Thoracic aorta (tissue), 2 donors: Measurements from ENCODE around the gene FPR2. TPM values are rescaled to one million over a fixed set of nuclear protein-coding genes. Genes with fewer than 3 reads are reported as not detected.

Experiments used
- ATAC-seq: fragments of 150-250 bp; one replicate; pipeline ENCODE4 v1.8.0; 2017; ENCODE audit warnings: low read depth; ENCODE audit not compliant: insufficient number of reproducible peaks, low FRiP score
- DNase-seq: peaks from one replicate; pipeline ENCODE4 v3.0.0-alpha.2; 2020; ENCODE audit warnings: low spot score
- H3K27ac ChIP-seq, 2 donors: fragments of 200-600 bp; sonication (generic); 1 replicate in 1 of 2; 2 replicates in 1 of 2; pipeline ENCODE4 v1.5.1; 2016; ENCODE audit warnings: mild to moderate bottlenecking in 2 of 2, moderate library complexity in 2 of 2
- H3K27me3 ChIP-seq: fragments of 200-600 bp; sonication (generic); replicated peaks from 2 replicates; pipeline ENCODE4 v1.6.0; 2016; ENCODE audit warnings: mild to moderate bottlenecking; ENCODE audit not compliant: insufficient read depth
- H3K36me3 ChIP-seq: fragments of 200-600 bp; sonication (generic); one replicate; pipeline ENCODE4 v1.5.1; 2016
- H3K4me1 ChIP-seq, 2 donors: fragments of 200-600 bp; sonication (generic); 1 replicate in 1 of 2; 2 replicates in 1 of 2; pipeline versions ENCODE4 v1.5.1 to v1.6.0; 2016; ENCODE audit warnings: low read depth in 2 of 2, mild to moderate bottlenecking in 1 of 2; ENCODE audit not compliant: control insufficient read depth in 1 of 2
- H3K4me3 ChIP-seq: fragments of 200-600 bp; sonication (generic); 2 replicates; pipeline ENCODE4 v1.5.1; 2016; ENCODE audit warnings: mild to moderate bottlenecking
- H3K9me3 ChIP-seq: fragments of 200-600 bp; sonication (generic); 2 replicates; pipeline ENCODE4 v1.5.1; 2016
- total RNA-seq, 2 donors: library from RNA; depleted of rRNA; stranded (reverse); fragments of >200 nt; gene quantifications; one replicate each; pipeline versions ENCODE4 v1.1.0 to v1.2.3, GENCODE V29; 2016
- TF ChIP-seq, protein P1 (sequence below): fragments of 200-600 bp; sonication (generic); IDR thresholded peaks from one replicate; pipeline ENCODE4 v1.5.1; 2019; ENCODE audit warnings: antibody characterized with exemption

FPR2 gene
- total RNA-seq, 2 donors from 2014 or later: 2.2 to 5.9 TPM

DNA sequence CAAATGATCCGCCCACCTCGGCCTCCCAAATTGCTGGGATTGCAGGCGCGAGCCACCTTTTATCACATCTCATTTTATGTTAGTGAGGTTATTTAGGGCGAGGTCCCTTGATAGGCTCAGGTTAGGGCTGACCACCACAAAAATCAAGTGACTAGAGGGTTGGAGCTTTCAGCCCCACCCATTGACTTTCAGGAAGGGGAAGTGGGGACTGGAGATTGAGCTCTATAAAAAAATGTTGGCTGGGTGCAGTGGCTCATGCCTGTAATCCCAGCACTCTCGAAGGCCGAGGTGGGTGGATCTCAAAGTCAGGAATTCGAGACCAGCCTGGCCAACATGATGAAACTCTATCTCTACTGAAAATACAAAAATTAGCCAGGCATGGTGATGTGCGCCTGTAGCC is 54.1 kb downstream of the FPR2 start:
- ATAC-seq: no peak
- DNase-seq: no peak

DNA sequence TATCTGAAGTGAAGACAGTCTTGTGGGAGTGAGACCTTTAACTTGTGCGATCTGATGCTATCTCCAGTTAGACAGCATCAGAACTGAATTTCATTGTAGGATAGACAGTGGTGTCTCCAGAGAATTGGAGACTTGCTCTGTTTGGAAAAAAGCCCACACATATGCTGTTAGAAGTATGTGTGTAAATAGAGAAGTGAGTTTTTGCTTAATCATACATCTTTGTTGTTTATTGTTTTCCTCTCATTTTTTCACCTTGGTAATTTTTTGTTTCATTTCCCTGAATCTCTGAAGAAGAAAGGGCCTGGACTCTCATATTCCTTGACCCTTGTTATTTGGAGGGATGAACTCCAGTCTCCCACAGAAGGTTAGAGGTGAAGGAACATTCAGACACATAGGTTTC is 55.7 kb downstream of the FPR2 start:
- DNase-seq (no peak), ATAC-seq (no peak)
- no peaks in the 10 kb centered on the region for H3K9me3 ChIP-seq
- no peak overlapping the region for H3K27ac ChIP-seq
- H3K36me3 ChIP-seq: no peaks in the 10 kb centered on the region
- no peaks in the 10 kb centered on the region for H3K27me3 ChIP-seq
- peaks cover 9 to 11% of the 10 kb centered on the region in 2 donors for H3K4me1 ChIP-seq
- TF ChIP-seq, protein P1, sequence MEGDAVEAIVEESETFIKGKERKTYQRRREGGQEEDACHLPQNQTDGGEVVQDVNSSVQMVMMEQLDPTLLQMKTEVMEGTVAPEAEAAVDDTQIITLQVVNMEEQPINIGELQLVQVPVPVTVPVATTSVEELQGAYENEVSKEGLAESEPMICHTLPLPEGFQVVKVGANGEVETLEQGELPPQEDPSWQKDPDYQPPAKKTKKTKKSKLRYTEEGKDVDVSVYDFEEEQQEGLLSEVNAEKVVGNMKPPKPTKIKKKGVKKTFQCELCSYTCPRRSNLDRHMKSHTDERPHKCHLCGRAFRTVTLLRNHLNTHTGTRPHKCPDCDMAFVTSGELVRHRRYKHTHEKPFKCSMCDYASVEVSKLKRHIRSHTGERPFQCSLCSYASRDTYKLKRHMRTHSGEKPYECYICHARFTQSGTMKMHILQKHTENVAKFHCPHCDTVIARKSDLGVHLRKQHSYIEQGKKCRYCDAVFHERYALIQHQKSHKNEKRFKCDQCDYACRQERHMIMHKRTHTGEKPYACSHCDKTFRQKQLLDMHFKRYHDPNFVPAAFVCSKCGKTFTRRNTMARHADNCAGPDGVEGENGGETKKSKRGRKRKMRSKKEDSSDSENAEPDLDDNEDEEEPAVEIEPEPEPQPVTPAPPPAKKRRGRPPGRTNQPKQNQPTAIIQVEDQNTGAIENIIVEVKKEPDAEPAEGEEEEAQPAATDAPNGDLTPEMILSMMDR: no peak
- H3K4me3 ChIP-seq: no peak overlapping the region

More for the DNA sequence above, 54.1 kb downstream of the FPR2 start:
- Histone ChIP-seq H3K36me3 (no peaks in the 10 kb centered on the region), H3K4me1 (peaks cover 9 to 11% of the 10 kb centered on the region in 2 donors), H3K27me3 (no peaks in the 10 kb centered on the region), H3K9me3 (no peaks in the 10 kb centered on the region), H3K27ac (no peak overlapping the region), H3K4me3 (no peak overlapping the region)
- TF ChIP-seq, protein P1: no peak

DNA sequence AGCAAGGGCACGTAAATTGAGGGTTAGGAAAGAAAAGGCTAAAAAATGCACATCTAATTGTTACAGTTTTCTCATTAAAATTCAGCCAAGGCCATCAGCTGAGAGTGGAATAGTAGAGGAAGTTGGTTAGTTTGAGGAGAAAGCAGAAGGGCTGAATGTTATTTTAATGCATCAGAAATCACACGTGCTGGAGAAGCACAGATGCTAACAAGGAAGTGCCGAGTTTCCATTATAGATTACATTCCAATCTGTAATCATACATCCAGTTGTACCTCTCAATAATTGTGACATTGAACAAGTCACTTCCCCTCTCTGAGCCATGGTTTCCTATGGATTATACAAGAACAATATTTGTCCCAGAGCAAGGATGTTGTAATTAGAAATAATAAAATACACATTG is 59.0 kb downstream of the FPR2 start:
- no peaks in the 10 kb centered on the region for H3K27me3 ChIP-seq
- H3K36me3 ChIP-seq: no peaks in the 10 kb centered on the region
- DNase-seq (no peak), ATAC-seq (no peak)
- TF ChIP-seq, protein P1: no peak
- peaks cover 9 to 11% of the 10 kb centered on the region in 2 donors for H3K4me1 ChIP-seq
- no peak overlapping the region for H3K4me3 ChIP-seq
- H3K27ac ChIP-seq: no peak overlapping the region
- H3K9me3 ChIP-seq: no peaks in the 10 kb centered on the region

Other genes starting within 250 kb of the FPR2 start
- 1 to 10 TPM in 1 of 2 donors, under 1 TPM in 1; 0.56 to 1.6 TPM for gene SIGLEC6, start 229.5 kb upstream of the FPR2 start, total RNA-seq
- 10 to 100 TPM in 1 of 2 donors, 1 to 10 TPM in 1; 6.6 to 15.6 TPM for gene ZNF175, start 189.9 kb upstream of the FPR2 start, total RNA-seq
- gene SIGLEC5, start 130.8 kb upstream of the FPR2 start, total RNA-seq: 1 to 10 TPM in 1 of 2 donors, not detected in 1; 1.4 TPM
- 10 to 100 TPM in 1 of 2 donors, 1 to 10 TPM in 1; 4.6 to 12.6 TPM for gene SIGLEC14, start 114.4 kb upstream of the FPR2 start, total RNA-seq
- 10 to 100 TPM; 24.1 to 72.4 TPM for gene SPACA6, start 67.8 kb upstream of the FPR2 start, total RNA-seq
- gene HAS1, start 37.2 kb upstream of the FPR2 start, total RNA-seq: 10 to 100 TPM in 1 of 2 donors, 1 to 10 TPM in 1; 1.6 to 74.8 TPM
- 10 to 100 TPM; 30.2 to 39.3 TPM for gene FPR1, start 9.3 kb upstream of the FPR2 start, total RNA-seq
- gene FPR3, start 34.0 kb downstream of the FPR2 start, total RNA-seq: 10 to 100 TPM; 11.1 to 18.0 TPM
- 10 to 100 TPM; 14.5 to 30.4 TPM for gene ZNF577, start 126.8 kb downstream of the FPR2 start, total RNA-seq
- 10 to 100 TPM in 1 of 2 donors, 1 to 10 TPM in 1; 6.6 to 20.2 TPM for gene ZNF649, start 143.8 kb downstream of the FPR2 start, total RNA-seq
- gene ZNF613, start 166.3 kb downstream of the FPR2 start, total RNA-seq: 1 to 10 TPM; 2.0 to 2.2 TPM
- gene ZNF350, start 225.7 kb downstream of the FPR2 start, total RNA-seq: 10 to 100 TPM in 1 of 2 donors, 1 to 10 TPM in 1; 7.3 to 15.4 TPM
- 10 to 100 TPM in 1 of 2 donors, 1 to 10 TPM in 1; 4.7 to 19.8 TPM for gene ZNF615, start 247.0 kb downstream of the FPR2 start, total RNA-seq